ENCODE results near the gene EDN2.

Gene EDN2

GRCh38 chr1:41498804-41499203 lies 14.3 kb upstream of the EDN2 start:
- DNase-seq (ENCODE audit: low read depth in 2 of 2), result no peak

GRCh38 chr1:41498391-41498790 lies 13.9 kb upstream of the EDN2 start:
- DNase-seq (ENCODE audit: low read depth in 2 of 2), result no peak

GRCh38 chr1:41497461-41498030 lies 13.1 kb upstream of the EDN2 start:
- DNase-seq (ENCODE audit: low read depth in 2 of 2), result no peak

GRCh38 chr1:41497056-41497440 lies 12.6 kb upstream of the EDN2 start:
- no peak for DNase-seq (ENCODE audit: low read depth in 2 of 2)

GRCh38 chr1:41496080-41497055 lies 11.9 kb upstream of the EDN2 start:
- DNase-seq (ENCODE audit: low read depth in 2 of 2), result peak in 1 of 2 donors; percentile 13

GRCh38 chr1:41495210-41495948 lies 10.9 kb upstream of the EDN2 start:
- DNase-seq (ENCODE audit: low read depth in 2 of 2), result no peak

- no peak for DNase-seq (ENCODE audit: low read depth in 2 of 2)
Observed at GRCh38 chr1:41494351-41495209, 10.1 kb upstream of the EDN2 start.

GRCh38 chr1:41493626-41494350 lies 9.3 kb upstream of the EDN2 start:
- DNase-seq (ENCODE audit: low read depth in 2 of 2), result no peak

- no peak for DNase-seq (ENCODE audit: low read depth in 2 of 2)
Observed at GRCh38 chr1:41493117-41493536, 8.6 kb upstream of the EDN2 start.

- DNase-seq (ENCODE audit: low read depth in 2 of 2), result no peak
Observed at GRCh38 chr1:41492341-41492848, 7.9 kb upstream of the EDN2 start.

GRCh38 chr1:41490911-41491310 lies 6.4 kb upstream of the EDN2 start:
- DNase-seq (ENCODE audit: low read depth in 2 of 2), result no peak

GRCh38 chr1:41489561-41489960 lies 5.1 kb upstream of the EDN2 start:
- no peak for DNase-seq (ENCODE audit: low read depth in 2 of 2)

- no peak for DNase-seq (ENCODE audit: low read depth in 2 of 2)
Observed at GRCh38 chr1:41488040-41488951, 3.8 kb upstream of the EDN2 start.

- no peak for DNase-seq (ENCODE audit: low read depth in 2 of 2)
Observed at GRCh38 chr1:41487126-41488039, 2.9 kb upstream of the EDN2 start.

- DNase-seq (ENCODE audit: low read depth in 2 of 2), result no peak
Observed at GRCh38 chr1:41486371-41487125, 2.1 kb upstream of the EDN2 start.

- DNase-seq (ENCODE audit: low read depth in 2 of 2), result no peak
Observed at GRCh38 chr1:41486053-41486370, 1.5 kb upstream of the EDN2 start.

- DNase-seq (ENCODE audit: low read depth in 2 of 2), result no peak
Observed at GRCh38 chr1:41485605-41486004, 1.1 kb upstream of the EDN2 start.

- DNase-seq (ENCODE audit: low read depth in 2 of 2), result no peak
Observed at GRCh38 chr1:41483960-41484401, 502 bp downstream of the EDN2 start.

Measured in stimulated activated CD8-positive, alpha-beta memory T cell treated with anti-CD3 and anti-CD28 coated beads, Interleukin-7, amount 100 ng/mL, for 4 hours (primary cell).